Kidney epithelial cell (primary cell): ENCODE results near the gene PDZD8. TPM values are rescaled to one million over a fixed set of nuclear protein-coding genes. Genes with fewer than 3 reads are reported as not detected.
"Not testable (repeated sequence)": the region's sequence is repeated elsewhere in the genome, so short reads cannot be mapped to it uniquely, and the experiment has no call there.

Experiments
- DNase-seq: peaks from one replicate; pipeline ENCODE4 v3.0.0-alpha.2; 2010; ENCODE audit warnings: low read depth
- H3K27me3 ChIP-seq: 2 replicates; pipeline ENCODE4 v1.6.0; 2011; ENCODE audit warnings: low read length; ENCODE audit not compliant: control insufficient read depth, insufficient read depth
- H3K36me3 ChIP-seq: 2 replicates; pipeline ENCODE4 v1.5.1; 2011; ENCODE audit warnings: low read length; ENCODE audit not compliant: control insufficient read depth, insufficient read depth
- H3K4me3 ChIP-seq: 2 replicates; pipeline ENCODE4 v1.5.1; 2011; ENCODE audit warnings: low read depth, mild to moderate bottlenecking, control low read depth, low read length
- total RNA-seq: library from RNA; depleted of rRNA; stranded (reverse); fragments of >200 nt; gene quantifications from 2 replicates; pipeline ENCODE4 v1.2.3, GENCODE V29; 2015
- TF ChIP-seq, protein P1 (sequence below): IDR thresholded peaks from 2 replicates; pipeline ENCODE4 v1.5.1; 2011; ENCODE audit warnings: mild to moderate bottlenecking, moderate library complexity, low read length, control low read depth, inconsistent platforms; ENCODE audit not compliant: insufficient read depth, poor library complexity, severe bottlenecking

PDZD8 gene
- total RNA-seq, 1 donor from 2014 or later, result 84.7 TPM

DNA sequence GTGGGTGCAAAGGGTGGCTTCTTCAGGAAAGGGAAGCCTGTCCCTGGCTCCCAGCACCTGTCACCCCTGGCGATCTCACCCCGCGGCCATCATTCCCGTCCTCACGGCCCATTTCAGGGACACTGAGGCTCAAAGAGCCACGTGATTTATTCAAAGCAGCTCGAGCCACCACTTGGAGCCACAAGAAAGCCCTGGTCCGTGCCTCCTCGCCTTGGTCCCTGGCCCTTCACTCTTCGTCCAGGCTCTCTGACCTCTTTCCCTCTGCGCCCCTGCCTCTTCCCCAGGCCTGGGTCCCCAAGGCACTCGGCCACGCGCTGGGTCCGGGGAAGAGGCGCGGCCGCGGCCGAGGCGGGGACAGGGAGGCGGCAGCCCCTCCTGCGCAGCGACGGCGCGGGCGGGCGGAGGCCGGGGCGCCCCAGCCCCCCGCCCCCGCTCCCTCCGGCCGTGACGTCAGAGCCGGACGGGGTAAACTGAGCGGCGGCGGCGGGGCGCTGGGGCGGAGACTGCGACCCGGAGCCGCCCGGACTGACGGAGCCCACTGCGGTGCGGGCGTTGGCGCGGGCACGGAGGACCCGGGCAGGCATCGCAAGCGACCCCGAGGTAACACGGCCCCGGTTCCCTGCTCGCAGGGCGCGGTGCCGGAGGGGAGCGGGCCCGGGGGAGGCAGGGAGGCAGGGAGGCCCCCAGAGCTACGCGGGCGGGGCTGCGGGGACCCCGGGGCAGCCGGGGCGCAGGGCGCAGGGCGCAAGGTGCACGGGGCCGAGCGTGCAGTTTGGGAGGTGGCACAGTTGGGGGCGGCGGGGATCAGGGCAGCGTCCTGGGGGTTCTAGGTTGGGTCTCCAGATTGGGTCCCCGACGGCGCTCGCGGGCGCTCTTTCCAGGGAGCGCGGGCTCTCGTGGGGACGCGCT, 134.4 kb downstream of the PDZD8 start, which contains the start of gene SLC18A2:
Gene SLC18A2 (plus strand): TSS at position 494 of the 909 bp plus-strand sequence. CDS start 580 bp downstream, outside the sequence.
- TF ChIP-seq, protein P1, sequence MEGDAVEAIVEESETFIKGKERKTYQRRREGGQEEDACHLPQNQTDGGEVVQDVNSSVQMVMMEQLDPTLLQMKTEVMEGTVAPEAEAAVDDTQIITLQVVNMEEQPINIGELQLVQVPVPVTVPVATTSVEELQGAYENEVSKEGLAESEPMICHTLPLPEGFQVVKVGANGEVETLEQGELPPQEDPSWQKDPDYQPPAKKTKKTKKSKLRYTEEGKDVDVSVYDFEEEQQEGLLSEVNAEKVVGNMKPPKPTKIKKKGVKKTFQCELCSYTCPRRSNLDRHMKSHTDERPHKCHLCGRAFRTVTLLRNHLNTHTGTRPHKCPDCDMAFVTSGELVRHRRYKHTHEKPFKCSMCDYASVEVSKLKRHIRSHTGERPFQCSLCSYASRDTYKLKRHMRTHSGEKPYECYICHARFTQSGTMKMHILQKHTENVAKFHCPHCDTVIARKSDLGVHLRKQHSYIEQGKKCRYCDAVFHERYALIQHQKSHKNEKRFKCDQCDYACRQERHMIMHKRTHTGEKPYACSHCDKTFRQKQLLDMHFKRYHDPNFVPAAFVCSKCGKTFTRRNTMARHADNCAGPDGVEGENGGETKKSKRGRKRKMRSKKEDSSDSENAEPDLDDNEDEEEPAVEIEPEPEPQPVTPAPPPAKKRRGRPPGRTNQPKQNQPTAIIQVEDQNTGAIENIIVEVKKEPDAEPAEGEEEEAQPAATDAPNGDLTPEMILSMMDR, result no peak
- no peak for DNase-seq
- peak within 1 kb of the TSS; percentile 45 for H3K4me3 ChIP-seq
- no peaks in the 10 kb centered on the region for H3K36me3 ChIP-seq
- peaks cover 9% of the 10 kb centered on the region for H3K27me3 ChIP-seq

DNA sequence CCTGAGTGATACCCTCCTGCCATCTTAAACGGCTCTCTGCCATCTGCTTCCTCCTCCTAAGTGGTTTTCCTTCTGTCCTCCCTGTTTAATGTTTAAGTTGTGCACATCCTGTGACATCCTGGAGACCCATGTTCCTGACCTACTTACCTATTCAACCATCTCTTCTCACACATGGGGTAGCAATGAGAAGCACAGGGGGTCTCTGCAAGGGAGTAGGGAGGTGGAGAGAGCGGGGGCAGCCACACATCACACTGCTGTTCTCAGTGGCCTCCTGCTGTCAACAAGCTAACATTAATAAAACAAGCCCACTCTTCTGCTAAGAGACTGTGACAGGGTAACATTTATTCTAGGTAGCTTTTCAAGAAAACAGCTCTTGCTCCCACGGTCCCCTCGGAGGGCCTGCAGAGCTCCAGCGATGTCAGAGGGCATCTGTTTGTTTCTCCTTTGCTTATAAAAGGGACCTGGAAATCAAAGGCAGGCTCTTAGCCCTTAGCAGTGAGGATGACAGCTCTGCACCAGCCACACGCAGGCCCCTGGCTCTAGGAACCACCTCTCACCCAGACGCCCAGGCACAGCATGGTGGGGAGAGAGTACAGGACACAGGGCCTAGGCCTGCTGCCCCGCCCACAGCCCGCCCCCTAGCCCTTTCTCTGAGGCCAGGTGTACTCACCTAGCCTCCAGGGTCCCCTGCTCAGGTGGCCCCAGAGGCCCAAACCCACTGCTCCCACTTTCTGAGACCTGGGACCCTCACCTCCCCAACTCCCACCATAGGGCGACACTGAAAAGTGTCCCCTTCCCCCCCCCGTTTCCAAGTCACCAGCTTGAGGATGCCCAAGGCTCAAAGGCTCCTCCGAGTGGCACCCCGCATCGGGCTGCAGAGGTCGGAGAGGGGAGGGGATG, 135.3 kb downstream of the PDZD8 start:
- TF ChIP-seq, protein P1, result no peak
- no peak for DNase-seq
- Histone ChIP-seq H3K27me3 (peaks cover 9% of the 10 kb centered on the region), H3K4me3 (no peak overlapping the region), H3K36me3 (no peaks in the 10 kb centered on the region)

DNA sequence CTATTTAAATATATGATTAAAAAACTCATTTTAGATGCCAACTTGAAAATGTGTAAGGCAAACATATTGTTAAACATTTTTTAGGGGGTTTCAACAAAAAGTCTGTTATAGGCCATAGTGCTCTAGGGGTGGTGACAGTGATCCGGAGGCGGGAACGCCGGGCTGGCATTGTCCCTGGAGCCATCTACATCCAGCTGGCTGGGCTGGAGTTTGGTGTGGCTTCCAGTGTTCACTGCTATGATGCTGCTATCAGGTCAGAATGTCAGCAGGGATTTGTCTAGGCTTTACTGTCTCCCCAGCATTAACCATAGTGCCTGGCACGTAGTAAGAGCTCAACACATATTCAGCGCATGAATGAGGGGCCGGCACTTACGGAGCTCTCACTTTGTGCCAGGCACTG, 136.2 kb downstream of the PDZD8 start:
- no peak overlapping the region for H3K4me3 ChIP-seq
- TF ChIP-seq, protein P1, result no peak
- H3K36me3 ChIP-seq, result no peaks in the 10 kb centered on the region
- H3K27me3 ChIP-seq, result peaks cover 9% of the 10 kb centered on the region
- DNase-seq, result no peak

DNA sequence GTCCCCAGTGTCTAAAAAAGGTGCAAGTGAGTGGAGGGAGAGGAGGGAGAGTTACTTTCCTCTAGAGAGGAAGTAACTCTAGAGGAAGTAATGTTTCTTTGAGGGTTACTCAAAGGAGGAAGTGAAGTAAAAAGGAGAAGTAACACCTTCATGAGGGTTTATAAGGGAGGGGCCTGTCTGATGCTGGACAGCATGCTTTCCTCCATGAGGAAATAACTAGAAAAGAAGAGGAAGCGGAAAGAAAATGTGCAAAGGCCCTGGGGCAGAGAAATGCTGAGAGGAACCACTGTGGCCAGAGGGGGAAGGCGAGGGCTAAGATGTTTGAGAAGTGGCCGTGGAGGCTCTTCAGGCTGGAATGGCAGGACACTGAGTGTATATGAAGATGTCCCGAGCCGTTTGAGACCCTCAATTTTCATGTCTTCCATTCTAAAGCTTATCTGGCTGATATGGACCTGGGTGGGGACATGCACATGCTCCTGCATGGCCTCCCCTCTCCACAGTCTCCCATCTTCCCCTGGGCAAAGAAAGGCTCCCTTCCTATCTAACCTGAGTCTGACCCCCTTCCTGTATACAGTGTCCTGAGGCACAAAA, 137.7 kb downstream of the PDZD8 start:
- Histone ChIP-seq H3K36me3 (no peaks in the 10 kb centered on the region), H3K27me3 (peaks cover 9% of the 10 kb centered on the region)

DNA sequence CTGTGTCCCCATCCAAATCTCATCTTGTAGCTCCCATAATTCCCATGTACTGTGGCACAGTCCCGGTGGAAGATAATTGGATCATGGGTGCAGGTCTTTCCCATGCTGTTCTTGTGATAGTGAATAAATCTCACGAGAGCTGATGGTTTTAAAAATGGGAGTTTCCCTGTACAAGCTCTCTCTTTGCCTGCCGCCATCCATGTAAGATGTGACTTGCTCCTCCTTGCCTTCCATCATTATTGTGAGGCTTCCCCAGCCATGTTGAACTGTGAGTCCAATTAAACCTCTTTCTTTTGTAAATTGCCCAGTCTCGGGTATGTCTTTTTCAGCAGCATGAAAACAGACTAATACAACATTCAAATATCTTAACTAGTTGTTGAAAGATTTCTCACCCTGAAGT, 145.1 kb downstream of the PDZD8 start:
- DNase-seq, H3K36me3 ChIP-seq, H3K4me3 ChIP-seq: not testable (repeated sequence)
- H3K27me3 ChIP-seq, result peaks cover 11% of the 10 kb centered on the region

More for the DNA sequence above, 137.7 kb downstream of the PDZD8 start:
- no peak overlapping the region for H3K4me3 ChIP-seq
- DNase-seq, result no peak
- TF ChIP-seq, protein P1, result no peak
